Astrocyte (in vitro differentiated cells and primary cell): ENCODE measurements around the gene RGR. TPM values are rescaled to one million over a fixed set of nuclear protein-coding genes. Genes with fewer than 3 reads are reported as not detected.
A peak's percentile ranks its signal among the peaks of the same experiment; 100 is the strongest.

ENCODE experiments used
- DNase-seq: peaks from one replicate; pipeline ENCODE4 v3.0.0-alpha.2; 2010; ENCODE audit warnings: low read depth
- FAIRE-seq: peaks from 2 replicates; lab custom pipeline; 2011; peaks lifted over from hg19 to GRCh38; lab: Jason Lieb, UNC
- H2AFZ ChIP-seq: 2 replicates; pipeline ENCODE4 v1.6.0; 2012; ENCODE audit warnings: low read depth, low read length, inconsistent platforms
- H3K27ac ChIP-seq: 2 replicates; pipeline ENCODE4 v1.5.1; 2011; ENCODE audit warnings: low read depth, low read length, inconsistent platforms
- H3K27me3 ChIP-seq: 2 replicates; pipeline ENCODE4 v1.6.0; 2011; ENCODE audit warnings: low read length, inconsistent platforms; ENCODE audit not compliant: insufficient read depth
- H3K36me3 ChIP-seq: 2 replicates; pipeline ENCODE4 v1.5.1; 2011; ENCODE audit warnings: low read length, inconsistent platforms; ENCODE audit not compliant: insufficient read depth
- H3K4me1 ChIP-seq: 2 replicates; pipeline ENCODE4 v1.5.1; 2011; ENCODE audit warnings: low read length, inconsistent platforms; ENCODE audit not compliant: insufficient read depth
- H3K4me2 ChIP-seq: 2 replicates; pipeline ENCODE4 v1.6.0; 2012; ENCODE audit warnings: low read length, inconsistent platforms
- H3K4me3 ChIP-seq: 2 replicates; pipeline ENCODE4 v1.5.1; 2011; ENCODE audit warnings: low read depth, mild to moderate bottlenecking, low read length, inconsistent platforms; ENCODE audit not compliant: insufficient read depth
- H3K79me2 ChIP-seq: 2 replicates; pipeline ENCODE4 v1.6.0; 2012; ENCODE audit warnings: mild to moderate bottlenecking, low read length, inconsistent platforms; ENCODE audit not compliant: insufficient read depth
- H3K9ac ChIP-seq: 2 replicates; pipeline ENCODE4 v1.6.0; 2012; ENCODE audit warnings: mild to moderate bottlenecking, low read length, inconsistent platforms
- H3K9me3 ChIP-seq: 2 replicates; pipeline ENCODE4 v1.5.1; 2012; ENCODE audit warnings: low read depth, mild to moderate bottlenecking, low read length, inconsistent platforms; ENCODE audit not compliant: insufficient read depth
- H4K20me1 ChIP-seq: 2 replicates; pipeline ENCODE4 v1.6.0; 2012; ENCODE audit warnings: low read length, inconsistent platforms; ENCODE audit not compliant: insufficient read depth
- H3K27ac Mint-ChIP-seq: one replicate; pipeline ENCODE4 v1.8.0; 2021; ENCODE audit warnings: mild to moderate bottlenecking, mixed read lengths; ENCODE audit not compliant: unreplicated experiment
- H3K27me3 Mint-ChIP-seq: one replicate; pipeline ENCODE4 v1.8.0; 2021; ENCODE audit warnings: low read depth, mixed read lengths; ENCODE audit not compliant: unreplicated experiment
- H3K36me3 Mint-ChIP-seq: one replicate; pipeline ENCODE4 v1.8.0; 2021; ENCODE audit warnings: low read depth, mixed read lengths; ENCODE audit not compliant: unreplicated experiment
- H3K4me1 Mint-ChIP-seq: one replicate; pipeline ENCODE4 v1.8.0; 2021; ENCODE audit warnings: low read depth, mixed read lengths; ENCODE audit not compliant: unreplicated experiment
- H3K4me3 Mint-ChIP-seq: one replicate; pipeline ENCODE4 v1.8.0; 2021; ENCODE audit warnings: mild to moderate bottlenecking, moderate library complexity, mixed read lengths; ENCODE audit not compliant: unreplicated experiment
- H3K9me3 Mint-ChIP-seq: one replicate; pipeline ENCODE4 v1.8.0; 2021; ENCODE audit warnings: mild to moderate bottlenecking, mixed read lengths; ENCODE audit not compliant: unreplicated experiment
- CTCF ChIP-seq: IDR thresholded peaks from 2 replicates; pipeline ENCODE4 v1.5.1; 2011; ENCODE audit warnings: low read depth, mild to moderate bottlenecking, inconsistent platforms, low read length, moderate library complexity; ENCODE audit not compliant: insufficient read depth
- EZH2 ChIP-seq: IDR thresholded peaks from 2 replicates; pipeline ENCODE4 v1.6.1; 2012; ENCODE audit warnings: mild to moderate bottlenecking, low read length, inconsistent platforms; ENCODE audit not compliant: insufficient read depth
- total RNA-seq: library from RNA; stranded (reverse); gene quantifications from 2 replicates; pipeline ENCODE4 v1.2.1, GENCODE V29; 2021

RGR gene
- total RNA-seq, 1 donor from 2014 or later: not detected

- Mint-ChIP-seq H3K27ac (no peak overlapping the region), H3K9me3 (no peaks in the 10 kb centered on the region), H3K4me1 (no peaks in the 10 kb centered on the region), H3K36me3 (no peaks in the 10 kb centered on the region), H3K27me3 (peaks cover 47% of the 10 kb centered on the region), H3K4me3 (no peak overlapping the region)
- Histone ChIP-seq H3K4me2 (no peak overlapping the region), H3K27ac (no peak overlapping the region), H3K9ac (no peak overlapping the region), H3K36me3 (no peaks in the 10 kb centered on the region), H2AFZ (no peak overlapping the region), H3K4me1 (no peaks in the 10 kb centered on the region), H3K79me2 (no peaks in the 10 kb centered on the region), H3K9me3 (no peaks in the 10 kb centered on the region), H3K27me3 (peaks cover 4% of the 10 kb centered on the region), H3K4me3 (no peak overlapping the region), H4K20me1 (no peaks in the 10 kb centered on the region)
- FAIRE-seq: no peak
- no peak for DNase-seq
- TF ChIP-seq CTCF (no peak), EZH2 (no peak)
These were observed 42.5 kb upstream of the RGR start for GRCh38 chr10:84202349-84202748.

GRCh38 chr10:84204122-84204521, 40.7 kb upstream of the RGR start:
- no peaks in the 10 kb centered on the region for H3K36me3 Mint-ChIP-seq
- Histone ChIP-seq H3K4me2 (no peak overlapping the region), H3K27me3 (peaks cover 4% of the 10 kb centered on the region), H3K4me3 (no peak overlapping the region), H3K27ac (no peak overlapping the region), H3K36me3 (no peaks in the 10 kb centered on the region), H4K20me1 (no peaks in the 10 kb centered on the region), H3K9me3 (no peaks in the 10 kb centered on the region), H3K9ac (no peak overlapping the region), H3K79me2 (no peaks in the 10 kb centered on the region), H3K4me1 (no peaks in the 10 kb centered on the region), H2AFZ (no peak overlapping the region)
- no peak overlapping the region for H3K27ac Mint-ChIP-seq
- no peak overlapping the region for H3K4me3 Mint-ChIP-seq
- no peaks in the 10 kb centered on the region for H3K9me3 Mint-ChIP-seq
- TF ChIP-seq EZH2 (no peak), CTCF (peak; percentile 5)
- FAIRE-seq: no peak
- DNase-seq: no peak
- peaks cover 41% of the 10 kb centered on the region for H3K27me3 Mint-ChIP-seq
- H3K4me1 Mint-ChIP-seq: no peaks in the 10 kb centered on the region

GRCh38 chr10:84204610-84205009, 40.2 kb upstream of the RGR start:
- H3K4me1 Mint-ChIP-seq: no peaks in the 10 kb centered on the region
- H3K27me3 Mint-ChIP-seq: peaks cover 36% of the 10 kb centered on the region
- TF ChIP-seq CTCF: no peak
- TF ChIP-seq EZH2: no peak

More at GRCh38 chr10:84204610-84205009, 40.2 kb upstream of the RGR start:
- no peak overlapping the region for H3K9ac ChIP-seq
- no peak overlapping the region for H3K27ac ChIP-seq
- H3K9me3 ChIP-seq: no peaks in the 10 kb centered on the region
- no peaks in the 10 kb centered on the region for H4K20me1 ChIP-seq
- Mint-ChIP-seq H3K27ac (no peak overlapping the region), H3K4me3 (no peak overlapping the region), H3K9me3 (no peaks in the 10 kb centered on the region), H3K36me3 (no peaks in the 10 kb centered on the region)
- DNase-seq (no peak), FAIRE-seq (no peak)
- H3K27me3 ChIP-seq: peaks cover 4% of the 10 kb centered on the region
- no peak overlapping the region for H3K4me2 ChIP-seq
- no peak overlapping the region for H2AFZ ChIP-seq
- no peak overlapping the region for H3K4me3 ChIP-seq
- no peaks in the 10 kb centered on the region for H3K4me1 ChIP-seq
- H3K79me2 ChIP-seq: no peaks in the 10 kb centered on the region
- H3K36me3 ChIP-seq: no peaks in the 10 kb centered on the region
